Transverse colon (tissue), 4 donors: Measurements from ENCODE around the gene HDDC3.

Experiments
- CTCF ChIP-seq, 5 experiments: fragments of 200-600 bp in 3 of 5; fragments of 450-650 bp in 2 of 5; sonication (generic) in 3 of 5; IDR thresholded peaks; 1 replicate in 2 of 5; 2 replicates in 3 of 5; pipeline ENCODE4 v1.5.1; 2016 to 2017; ENCODE audit warnings: antibody characterized with exemption in 5 of 5, inconsistent platforms in 3 of 5, mild to moderate bottlenecking in 2 of 5, moderate library complexity in 1 of 5
- POLR2A ChIP-seq: fragments of 450-650 bp; IDR thresholded peaks from one replicate; pipeline ENCODE4 v1.6.1; 2016; ENCODE audit warnings: antibody characterized with exemption, mild to moderate bottlenecking, moderate library complexity
- POLR2AphosphoS5 ChIP-seq, 3 donors: sonication (generic); formaldehyde crosslinking; IDR thresholded peaks; one replicate each; pipeline ENCODE4 v1.6.1; 2016; ENCODE audit warnings: antibody characterized with exemption in 3 of 3

- no peak for TF ChIP-seq CTCF (IDR thresholded peaks at IDR 0.05)
- TF ChIP-seq POLR2A, result no peak
- no peak for TF ChIP-seq POLR2AphosphoS5 (IDR thresholded peaks at IDR 0.05)
These were observed 8.0 kb downstream of the HDDC3 start for GRCh38 chr15:90924375-90924774.
